ENCODE results near the gene PPP1R15A.

DNA sequence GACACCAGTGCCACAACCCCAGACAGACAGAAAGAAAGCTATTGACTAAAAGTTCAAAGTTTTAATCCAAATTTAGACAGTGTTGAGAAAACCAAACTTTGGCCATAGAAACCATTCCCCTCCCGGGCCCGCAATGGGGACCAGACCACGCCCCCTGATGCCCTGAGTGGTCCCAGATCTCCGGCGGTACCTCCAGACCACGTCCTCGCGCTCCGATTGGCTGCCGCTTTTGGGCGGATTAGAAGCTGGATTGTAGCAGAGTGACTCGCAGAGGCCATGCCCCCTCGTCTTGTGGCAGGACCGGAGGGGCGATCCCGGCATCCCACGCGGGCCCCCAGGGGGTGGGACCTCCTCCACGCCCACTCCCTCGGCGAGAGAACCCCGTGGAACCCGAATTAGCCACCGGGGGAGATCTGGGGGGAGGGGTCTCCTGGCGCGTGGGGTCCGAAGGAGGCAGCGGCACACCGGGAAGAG, 35.1 kb upstream of the PPP1R15A start:
- TF ChIP-seq, protein P1, sequence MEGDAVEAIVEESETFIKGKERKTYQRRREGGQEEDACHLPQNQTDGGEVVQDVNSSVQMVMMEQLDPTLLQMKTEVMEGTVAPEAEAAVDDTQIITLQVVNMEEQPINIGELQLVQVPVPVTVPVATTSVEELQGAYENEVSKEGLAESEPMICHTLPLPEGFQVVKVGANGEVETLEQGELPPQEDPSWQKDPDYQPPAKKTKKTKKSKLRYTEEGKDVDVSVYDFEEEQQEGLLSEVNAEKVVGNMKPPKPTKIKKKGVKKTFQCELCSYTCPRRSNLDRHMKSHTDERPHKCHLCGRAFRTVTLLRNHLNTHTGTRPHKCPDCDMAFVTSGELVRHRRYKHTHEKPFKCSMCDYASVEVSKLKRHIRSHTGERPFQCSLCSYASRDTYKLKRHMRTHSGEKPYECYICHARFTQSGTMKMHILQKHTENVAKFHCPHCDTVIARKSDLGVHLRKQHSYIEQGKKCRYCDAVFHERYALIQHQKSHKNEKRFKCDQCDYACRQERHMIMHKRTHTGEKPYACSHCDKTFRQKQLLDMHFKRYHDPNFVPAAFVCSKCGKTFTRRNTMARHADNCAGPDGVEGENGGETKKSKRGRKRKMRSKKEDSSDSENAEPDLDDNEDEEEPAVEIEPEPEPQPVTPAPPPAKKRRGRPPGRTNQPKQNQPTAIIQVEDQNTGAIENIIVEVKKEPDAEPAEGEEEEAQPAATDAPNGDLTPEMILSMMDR (conservative IDR thresholded peaks at IDR 0.05; ENCODE audit: low read depth, low read length): no peak
- TF ChIP-seq EZH2 (IDR thresholded peaks at IDR 0.05; ENCODE audit: borderline replicate concordance, low read depth, low read length, poor library complexity, severe bottlenecking): no peak
